Kidney capillary endothelial cell (primary cell): ENCODE measurements around the gene GPHN.
A peak's percentile ranks its signal among the peaks of the same experiment; 100 is the strongest.

Experiments used
- DNase-seq: peaks from one replicate; pipeline ENCODE4 v3.0.0-alpha.2; 2018; ENCODE audit warnings: low spot score

Gene GPHN

DNA sequence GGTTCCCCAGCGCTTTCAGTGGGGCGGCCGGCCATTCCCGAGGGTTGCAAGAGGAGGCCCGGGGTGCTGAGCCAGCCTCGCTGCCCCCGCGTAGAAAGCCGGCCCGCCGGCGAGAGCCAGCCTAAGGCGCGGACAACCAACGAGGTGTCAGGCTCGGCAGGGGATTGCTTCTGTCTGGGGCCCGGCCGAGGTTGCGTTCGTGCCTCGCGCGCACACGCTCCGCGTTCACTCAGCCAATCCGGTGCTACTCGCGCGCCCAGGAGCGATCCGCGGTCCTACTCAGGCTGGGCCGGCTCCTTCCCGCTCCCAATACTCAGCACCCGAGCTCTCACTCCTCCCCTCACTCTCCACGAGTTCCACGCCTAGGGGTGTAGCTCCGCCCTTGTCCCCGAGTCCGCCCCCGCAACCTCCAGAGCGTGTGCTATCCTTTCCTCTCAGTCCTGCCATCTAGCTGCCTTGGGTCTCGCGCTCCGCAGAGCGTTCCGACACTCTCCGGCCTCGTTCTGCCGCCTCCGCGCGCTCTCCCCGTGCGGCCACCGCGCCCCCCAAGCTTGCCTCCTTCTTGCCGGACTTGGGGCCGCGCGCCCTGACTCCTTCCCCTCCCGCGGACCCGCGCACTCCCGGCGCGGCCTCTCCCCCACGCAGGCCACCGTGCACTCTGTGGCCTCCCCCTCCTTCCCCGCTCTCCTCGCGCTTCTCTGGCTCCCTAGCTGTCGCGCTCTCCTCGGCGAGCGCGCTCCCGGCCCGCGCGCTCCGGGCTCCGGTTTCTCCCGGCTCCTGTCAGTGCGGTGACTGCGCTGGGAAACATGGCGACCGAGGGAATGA lies at the start of gene GPHN:
TSS of gene GPHN (plus strand) at position 426 of the 825 bp plus-strand sequence.
- DNase-seq, result peak; percentile 92

DNA sequence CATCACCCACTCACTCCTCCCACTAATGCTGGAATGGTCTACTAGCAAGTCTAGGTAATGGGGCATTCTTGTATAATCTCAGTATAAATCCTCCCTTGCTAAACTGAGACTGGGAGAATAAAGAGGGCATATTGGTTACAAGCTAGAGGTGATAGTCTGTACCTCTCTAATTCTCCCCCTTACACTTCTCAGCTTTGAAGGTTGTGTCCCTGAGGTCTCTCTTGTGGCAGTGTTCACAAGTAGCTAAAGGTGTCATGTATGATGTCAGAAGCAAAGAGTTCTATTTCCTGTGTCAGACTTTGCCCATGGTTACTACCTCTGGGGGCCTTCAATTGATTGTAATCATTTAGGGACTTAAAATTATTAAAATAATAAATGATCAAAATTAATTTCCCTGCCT lies 48.3 kb upstream of the GPHN start:
- no peak for DNase-seq

DNA sequence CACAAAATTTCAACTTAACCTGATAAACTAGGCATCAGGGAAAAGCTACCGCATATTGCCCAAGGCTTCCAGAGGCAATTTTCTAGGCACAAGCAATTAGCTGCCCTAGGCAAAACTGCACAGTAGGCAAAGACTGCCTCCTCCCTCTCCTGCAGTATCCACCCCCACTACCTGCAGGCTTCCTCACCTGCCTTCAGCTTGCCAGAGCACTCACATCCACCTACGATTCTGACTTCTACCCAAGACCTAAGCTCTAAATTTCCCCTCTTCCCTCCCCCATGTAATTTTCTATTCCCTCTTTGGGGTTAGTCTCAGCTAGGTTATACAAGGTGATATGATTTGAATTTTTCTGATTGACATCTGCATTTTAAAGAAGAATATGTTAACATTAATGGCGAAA lies 43.7 kb upstream of the GPHN start:
- DNase-seq, result no peak

DNA sequence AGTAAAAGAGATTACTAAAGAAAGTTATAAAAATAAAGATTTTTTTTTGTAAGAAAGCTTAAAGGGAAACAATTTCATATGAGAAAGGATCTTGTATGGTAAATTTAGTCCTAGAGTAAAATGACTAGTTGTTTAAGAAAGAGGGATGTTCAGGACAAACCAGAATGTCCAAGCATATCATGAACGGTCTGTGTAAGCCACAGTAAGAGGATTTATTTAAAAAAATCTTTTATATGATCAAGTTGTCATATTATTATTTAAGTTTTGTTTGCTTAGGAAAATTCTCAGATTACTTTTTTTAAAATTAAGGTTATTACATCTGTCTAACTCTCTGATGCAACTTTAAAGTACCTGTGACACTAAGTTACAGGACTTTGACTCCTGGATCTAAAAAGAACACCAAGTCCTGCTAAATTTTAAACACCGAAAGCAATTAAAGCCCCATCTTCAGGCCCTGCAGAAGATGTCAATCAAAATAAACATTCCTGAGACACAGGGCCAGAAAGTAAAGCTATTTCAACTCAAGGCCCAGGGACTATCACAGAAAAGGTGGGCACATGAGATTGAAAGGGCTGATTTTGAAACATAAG lies 39.1 kb upstream of the GPHN start:
- DNase-seq, result no peak

DNA sequence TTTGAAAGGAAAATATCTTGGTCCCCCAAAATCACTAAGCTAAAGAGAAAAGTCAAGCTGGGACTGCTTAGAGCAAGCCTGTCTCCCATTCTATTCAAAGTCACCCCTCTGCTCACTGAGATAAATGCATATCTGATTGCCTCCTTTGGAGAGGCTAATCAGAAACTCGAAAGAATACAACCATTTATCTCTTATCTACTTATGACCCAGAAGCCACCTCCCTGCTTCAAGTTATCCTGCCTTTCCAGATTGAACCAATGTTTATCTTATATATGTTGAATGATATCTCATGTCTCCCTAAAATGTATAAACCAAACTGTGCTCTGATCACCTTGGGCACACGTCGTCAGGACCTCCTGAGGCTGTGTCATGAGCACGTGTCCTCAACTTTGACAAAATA lies 36.4 kb upstream of the GPHN start:
- DNase-seq, result no peak

DNA sequence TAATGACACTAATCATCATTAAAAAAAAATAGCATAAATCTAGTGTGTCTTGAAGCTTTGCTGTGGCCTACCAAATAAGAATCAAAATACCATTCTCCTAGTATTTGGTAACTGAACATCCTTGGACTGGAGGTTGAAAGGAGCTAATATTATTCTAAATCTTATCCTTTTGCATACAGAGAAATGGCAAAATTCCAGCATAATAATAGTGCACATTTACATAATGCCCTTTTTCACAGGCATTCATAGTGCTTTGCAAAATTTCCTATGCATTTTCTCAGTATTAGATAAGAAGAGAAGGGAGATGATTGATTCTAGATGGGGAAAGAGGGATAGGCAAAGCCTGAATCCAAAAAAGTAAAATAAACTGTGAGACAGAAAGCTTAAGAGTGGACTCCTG lies 35.7 kb upstream of the GPHN start:
- DNase-seq, result no peak

DNA sequence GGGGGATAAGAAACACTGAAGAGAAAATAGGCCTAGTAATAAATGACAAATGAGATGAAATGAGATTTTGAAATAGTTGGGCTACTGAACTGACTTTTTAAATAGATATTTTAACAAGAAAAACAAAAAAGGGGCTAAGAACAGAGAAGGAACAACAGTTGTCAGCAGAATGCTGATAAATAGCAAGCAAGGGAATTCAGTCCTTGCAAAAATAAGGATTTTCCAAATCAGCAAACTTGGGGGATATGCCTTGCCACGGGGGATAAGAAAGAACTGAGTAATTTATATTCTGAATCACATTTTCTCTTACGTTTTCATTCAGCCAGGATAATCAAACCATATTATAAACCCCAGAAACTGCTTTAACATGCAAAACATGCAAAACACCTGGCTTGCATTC lies 34.7 kb upstream of the GPHN start:
- DNase-seq, result no peak

DNA sequence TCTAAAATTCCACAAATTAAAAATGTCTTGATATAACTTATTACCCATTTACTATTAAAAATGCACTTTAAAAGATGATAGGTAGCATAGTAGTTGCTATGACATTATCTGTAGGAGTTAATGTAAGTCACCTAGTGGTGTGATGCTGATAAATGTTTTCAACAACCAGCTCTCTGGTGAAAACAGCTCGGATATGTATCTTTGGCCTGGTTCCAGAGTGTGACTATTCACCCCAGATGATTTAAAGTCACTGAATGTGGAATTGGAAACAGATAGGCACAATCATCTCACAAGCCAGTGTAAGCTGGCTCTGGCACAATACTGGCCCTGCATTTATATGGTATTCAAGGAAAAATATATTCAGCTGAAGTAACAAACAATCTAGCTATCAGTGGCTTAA lies 31.0 kb upstream of the GPHN start:
- DNase-seq, result peak; percentile 2

DNA sequence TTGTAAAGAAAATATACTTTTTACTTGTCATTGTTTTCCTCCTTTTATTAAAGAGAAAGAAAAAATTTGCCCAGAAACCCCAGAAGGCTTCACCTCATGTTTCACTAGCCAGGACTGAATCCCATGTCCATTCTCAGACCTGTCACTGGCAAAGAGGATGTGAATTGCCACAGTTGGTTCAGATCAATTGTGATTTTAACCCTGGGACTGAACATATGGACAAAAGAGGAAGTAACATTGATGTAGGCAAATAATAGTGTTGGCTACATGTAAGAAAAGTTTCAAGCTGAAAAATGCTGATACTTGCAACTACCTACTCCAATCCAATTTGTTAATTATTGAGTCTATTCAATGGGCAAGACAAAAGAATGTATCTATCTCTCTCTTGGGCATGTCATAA lies 30.4 kb upstream of the GPHN start:
- no peak for DNase-seq

DNA sequence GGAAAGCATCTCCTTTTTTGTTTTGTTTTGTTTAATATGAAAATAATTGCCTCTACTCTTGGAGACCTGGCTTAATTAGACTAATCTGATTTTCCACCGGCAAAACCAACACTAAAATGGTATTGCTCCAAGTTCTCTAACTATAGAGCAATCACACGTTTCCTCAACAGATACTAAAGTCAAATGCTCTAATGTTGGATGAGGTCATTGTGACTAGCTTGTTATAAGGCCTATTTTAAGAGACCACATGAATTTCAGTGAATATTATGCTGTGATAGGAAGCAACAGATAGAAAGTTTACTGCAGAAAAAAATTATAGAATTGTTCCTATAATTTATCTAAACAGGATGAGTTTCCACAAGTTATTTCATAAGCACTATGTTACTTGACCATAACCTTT lies 25.1 kb upstream of the GPHN start:
- no peak for DNase-seq

DNA sequence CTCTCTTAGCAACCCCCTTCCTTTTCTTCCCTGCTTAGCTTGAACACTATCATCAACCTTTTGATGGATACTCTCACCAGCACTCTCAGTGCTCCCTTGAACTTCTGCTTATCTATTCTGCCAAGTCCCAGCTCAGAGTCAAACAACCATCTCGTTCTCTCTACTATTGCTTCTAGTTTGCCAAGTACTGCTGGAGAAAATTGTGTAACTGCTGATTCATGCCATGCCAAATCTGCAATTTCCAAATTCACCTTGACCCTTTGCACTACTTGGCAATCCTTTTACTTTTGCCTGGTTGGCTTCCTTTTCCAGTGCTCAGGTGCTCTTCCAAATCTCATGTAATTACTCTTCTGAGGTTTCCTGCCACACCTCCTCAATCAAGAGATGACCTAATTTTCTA lies 24.6 kb upstream of the GPHN start:
- DNase-seq, result no peak

DNA sequence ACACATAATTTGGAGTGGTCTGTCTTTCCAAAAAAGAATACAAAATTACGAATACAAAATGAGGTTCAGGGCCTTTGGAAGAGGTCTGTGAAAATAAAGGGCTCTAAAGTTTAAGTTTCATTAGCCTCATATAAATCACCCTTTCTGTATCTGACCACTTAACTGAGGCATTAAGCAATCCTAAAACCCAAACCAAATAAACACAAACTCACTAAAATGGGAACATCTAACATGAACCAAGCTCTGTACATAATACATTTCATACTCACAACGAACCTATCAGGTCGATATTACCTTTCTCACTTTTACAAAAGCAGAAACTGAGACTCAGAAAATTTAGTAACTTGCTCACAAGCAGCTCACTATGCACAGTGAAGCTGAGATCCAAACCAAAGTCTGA lies 22.9 kb upstream of the GPHN start:
- no peak for DNase-seq

DNA sequence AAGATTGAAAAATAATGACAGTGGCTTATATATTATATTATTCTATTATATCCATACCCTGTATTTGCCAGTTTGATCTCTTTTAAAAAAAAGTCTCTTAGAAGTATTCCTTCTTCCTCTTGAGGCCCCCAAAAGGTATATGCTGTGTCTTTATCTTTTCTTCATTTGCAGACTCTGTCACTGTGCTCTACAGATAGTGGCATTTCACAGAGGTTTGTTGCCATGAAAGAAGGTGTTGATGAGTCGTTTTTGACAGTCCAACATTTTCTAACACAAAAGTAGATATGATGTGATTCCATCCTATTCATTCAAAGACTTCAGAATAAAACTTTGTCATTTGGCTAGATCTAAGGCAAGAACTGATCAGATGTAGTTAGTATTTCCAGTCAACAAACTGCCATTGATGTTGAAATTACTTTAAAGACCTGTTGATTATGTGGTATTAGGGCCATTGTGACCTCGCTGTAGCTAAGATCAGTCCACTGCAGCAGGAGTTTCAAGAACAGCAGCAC lies 22.0 kb upstream of the GPHN start, which contains the start of gene CCDC196:
TSS of gene CCDC196 (plus strand) at position 462 of the 512 bp plus-strand sequence. CDS start 132 bp downstream, outside the sequence.
- no peak for DNase-seq

DNA sequence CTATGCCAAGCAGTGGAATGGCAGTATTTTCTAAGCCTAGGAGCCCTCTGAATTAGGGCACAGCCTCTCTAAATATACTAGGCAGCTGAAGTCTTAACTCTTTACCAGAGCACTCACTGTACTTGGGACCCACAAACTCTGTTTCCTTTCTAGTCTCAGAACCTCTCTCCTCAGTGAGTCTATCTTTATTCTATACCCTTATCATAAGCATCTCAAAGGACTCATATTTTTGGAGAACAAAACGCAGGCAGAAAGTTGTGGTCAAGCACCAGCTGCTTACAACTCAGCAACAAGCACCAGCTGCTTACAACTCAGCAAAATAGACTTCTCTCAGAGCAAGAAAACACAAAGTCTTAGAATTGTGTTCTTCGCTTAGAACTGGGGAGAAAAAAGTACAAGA lies 20.8 kb upstream of the GPHN start:
- DNase-seq, result no peak

DNA sequence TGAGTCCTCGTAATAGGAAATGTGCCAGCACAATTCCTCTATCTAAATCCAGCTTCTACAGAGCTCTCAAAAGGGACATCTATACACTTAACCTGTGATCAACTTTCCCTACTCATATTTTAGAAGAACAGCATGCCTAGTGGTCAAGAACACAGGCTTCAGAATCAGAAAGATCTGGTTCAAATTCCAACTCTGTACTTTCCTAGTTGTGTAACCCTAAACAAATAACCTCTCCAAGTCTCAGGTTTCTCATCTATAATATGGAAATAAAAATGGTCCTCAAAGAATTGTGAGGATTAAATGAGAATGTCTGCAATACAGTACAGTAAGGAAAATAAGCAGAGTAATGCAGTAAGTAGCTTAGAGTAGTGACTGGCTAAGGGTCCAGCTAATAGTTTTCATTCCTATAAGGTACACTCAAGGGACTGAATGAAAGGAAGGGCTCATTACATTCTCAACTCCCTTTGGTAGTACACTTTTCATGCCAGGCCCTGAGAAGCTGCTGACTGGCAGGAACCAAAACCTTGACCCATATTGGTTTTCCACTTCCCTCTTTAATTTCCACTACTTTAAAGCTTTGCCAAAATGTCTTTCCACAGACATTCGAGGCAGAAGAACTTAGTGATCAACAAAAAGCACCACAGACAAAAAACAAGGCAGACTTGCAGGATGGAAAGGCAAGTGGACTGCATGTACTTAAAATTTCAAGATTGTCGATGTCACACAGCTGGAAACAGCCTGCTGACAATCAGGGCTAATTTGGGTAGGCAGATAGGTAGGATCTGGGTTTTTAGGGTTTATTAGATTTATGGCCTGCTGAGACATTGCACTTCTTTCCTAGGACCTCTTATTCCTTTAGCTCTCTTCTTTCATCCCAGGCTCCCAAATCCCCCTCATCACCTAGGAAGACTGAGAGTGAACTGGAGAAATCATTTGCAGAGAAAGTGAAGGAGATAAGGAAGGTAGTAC lies 17.5 kb upstream of the GPHN start:
- DNase-seq, result no peak

DNA sequence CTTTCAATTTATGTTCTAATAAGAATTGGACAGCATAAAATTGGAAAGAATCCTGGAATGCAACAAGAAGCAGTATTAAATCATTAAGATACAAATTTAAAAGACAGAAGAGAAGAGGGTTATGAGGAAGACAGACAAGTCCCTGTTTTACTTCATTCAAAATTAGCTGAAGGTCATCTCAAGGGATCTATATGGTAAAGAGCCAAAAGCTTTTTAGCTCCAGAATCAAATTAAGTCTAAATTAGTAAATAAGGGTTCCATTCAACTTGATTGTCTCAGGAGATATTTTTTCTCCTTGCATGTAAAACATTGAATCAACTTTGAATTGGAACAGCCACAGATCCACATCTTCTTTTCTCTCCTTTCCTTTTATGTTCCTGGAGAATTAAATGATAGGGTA lies 14.2 kb upstream of the GPHN start:
- DNase-seq, result no peak

DNA sequence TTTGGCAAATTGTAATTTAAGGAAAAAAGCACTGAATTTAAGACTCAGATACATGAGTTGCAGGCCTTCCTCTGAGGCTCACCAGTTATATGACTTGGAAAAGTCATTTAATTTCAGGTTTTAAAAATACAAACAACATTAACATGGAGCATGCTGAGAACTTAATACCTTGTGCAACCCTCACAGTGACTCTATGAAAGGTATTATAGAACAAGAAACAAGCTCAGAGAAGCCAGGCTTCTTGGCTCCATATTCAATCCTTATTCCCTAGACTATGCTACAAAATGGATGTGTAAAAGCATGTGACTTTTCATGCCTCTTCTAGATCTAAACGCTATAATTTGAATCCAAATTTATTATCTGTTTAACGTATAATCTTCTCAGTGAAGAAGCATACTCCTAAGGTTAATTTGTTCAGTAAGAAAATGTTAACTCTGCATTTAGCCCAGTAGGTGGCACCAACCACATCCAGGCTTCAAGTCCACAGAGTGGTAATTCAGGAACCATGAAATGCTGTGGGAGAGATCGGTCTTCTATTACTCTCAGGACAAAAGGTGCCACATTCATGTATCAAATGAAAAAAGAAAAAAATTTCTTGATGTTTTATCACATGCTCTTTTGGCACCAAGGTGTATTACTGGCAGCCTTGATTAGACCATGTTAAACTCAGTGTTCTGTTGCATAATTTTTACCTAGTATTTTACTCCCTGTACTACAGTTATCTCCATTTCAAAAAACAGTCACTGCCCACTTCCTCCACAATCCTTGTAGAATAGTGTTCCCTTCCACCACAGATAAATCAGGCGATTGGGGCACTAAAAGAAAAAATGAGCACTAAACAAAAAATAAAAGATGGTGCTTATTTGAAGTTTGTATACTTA lies 12.5 kb upstream of the GPHN start:
- peak; percentile 43 for DNase-seq

DNA sequence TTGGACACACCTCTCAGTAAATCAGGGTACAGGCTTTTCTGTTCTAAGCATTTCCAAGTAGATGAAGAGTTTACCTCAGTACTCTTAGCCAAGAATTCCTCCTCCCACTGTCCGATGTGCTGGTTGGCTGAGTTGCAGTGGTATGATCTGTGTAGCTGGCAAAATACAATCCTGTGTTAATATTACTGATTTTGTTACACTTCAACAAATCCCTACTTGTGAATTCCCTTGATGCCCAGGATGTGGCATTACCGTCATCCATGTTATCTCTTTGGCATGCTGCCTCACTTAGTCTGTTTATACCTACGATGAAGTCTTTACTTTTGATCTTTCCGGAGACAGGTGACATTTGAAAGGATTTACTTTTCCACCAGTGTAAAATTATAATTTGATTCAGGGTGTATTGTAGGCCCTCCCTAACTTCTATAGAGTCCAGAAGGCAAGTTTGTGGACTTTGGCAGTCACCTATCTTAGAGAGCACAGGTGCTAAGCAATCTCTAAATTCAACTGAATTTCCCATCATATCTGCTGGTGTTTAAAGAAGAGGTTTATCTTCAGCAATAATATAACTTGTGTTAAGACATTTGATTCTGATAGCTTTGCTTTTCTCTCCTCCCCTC lies 11.6 kb upstream of the GPHN start:
- no peak for DNase-seq

DNA sequence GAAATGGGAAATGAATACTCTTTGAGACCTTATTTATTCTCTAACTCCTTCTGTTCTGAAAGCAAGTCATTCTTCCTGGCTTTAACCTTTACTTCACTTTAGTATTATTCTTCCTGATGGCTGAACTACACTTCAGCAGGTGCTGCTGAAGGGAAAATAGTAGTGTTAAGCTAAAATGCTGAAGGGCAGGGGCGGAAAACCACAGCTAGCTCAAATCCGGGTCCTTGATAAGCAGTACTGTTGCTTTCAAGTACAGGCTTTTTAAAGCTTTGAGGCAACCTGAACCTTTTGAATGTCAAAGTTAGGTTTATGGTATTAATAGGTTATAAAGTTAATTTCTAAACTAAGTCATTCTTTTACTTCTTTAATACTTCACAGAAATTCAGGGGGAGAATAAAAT lies 11.0 kb upstream of the GPHN start:
- DNase-seq, result no peak

DNA sequence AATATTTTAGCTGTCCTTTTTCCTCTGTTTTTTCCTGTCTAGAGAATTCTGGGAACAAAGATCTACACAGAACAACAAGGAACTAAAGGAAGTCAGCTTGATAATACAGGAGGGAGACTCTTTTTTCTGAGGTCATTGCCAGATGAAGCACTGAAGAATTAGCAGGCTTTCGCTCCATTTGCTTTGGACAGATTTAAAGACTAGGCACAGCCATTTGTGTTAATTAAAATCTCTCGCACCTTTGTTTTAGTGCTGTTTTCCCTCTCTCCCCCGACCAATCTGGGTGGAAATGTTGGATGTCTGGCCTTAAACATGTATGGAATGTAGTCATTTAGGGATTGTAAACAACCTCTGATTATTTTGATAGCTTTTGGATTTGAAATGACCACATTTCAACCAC lies 9.6 kb upstream of the GPHN start:
- no peak for DNase-seq

DNA sequence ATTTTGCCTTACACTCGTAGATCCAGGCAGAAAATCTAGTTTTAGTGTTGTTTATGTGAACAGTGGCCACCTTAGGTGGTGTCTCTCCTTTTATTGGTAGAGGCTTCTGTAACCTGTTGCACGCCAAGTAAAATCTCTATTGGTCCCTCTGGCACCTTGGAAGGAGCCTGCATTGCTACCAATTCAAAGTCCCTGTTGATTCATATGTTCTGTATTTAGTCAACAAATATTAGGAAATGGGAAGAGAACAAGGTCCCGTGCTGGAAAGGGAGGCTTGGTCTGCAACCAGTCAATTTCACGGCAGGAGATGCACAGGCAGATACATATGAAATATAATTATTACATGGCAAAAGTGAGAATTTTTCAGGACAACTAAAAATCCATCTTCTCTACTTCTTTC lies 6.4 kb upstream of the GPHN start:
- no peak for DNase-seq
